GM10248 (cell line): ENCODE data around the gene AFDN.

Experiments used
- CTCF ChIA-PET: fragments of 300-600 bp; sonication (Branson Sonifier 250); formaldehyde crosslinking; extraction: SDS; loops from one replicate; lab custom pipeline; 2021; ENCODE audit warnings: antibody characterized with exemption; lab: Yijun Ruan, JAX
- POLR2A ChIA-PET: fragments of 350-650 bp; sonication (Branson Sonifier 250); formaldehyde crosslinking; extraction: SDS; loops from one replicate; lab custom pipeline; 2020; ENCODE audit warnings: antibody characterized with exemption; lab: Yijun Ruan, JAX
- DNase-seq: peaks from one replicate; pipeline ENCODE4 v3.0.0; 2012; ENCODE audit errors: extremely low spot score
- TF ChIP-seq, protein P1 (sequence below): IDR thresholded peaks from 2 replicates; pipeline ENCODE4 v1.5.1; 2012; ENCODE audit warnings: mild to moderate bottlenecking, low read depth; ENCODE audit errors: extremely low read depth, missing control alignments, control extremely low read depth

Gene AFDN

DNA sequence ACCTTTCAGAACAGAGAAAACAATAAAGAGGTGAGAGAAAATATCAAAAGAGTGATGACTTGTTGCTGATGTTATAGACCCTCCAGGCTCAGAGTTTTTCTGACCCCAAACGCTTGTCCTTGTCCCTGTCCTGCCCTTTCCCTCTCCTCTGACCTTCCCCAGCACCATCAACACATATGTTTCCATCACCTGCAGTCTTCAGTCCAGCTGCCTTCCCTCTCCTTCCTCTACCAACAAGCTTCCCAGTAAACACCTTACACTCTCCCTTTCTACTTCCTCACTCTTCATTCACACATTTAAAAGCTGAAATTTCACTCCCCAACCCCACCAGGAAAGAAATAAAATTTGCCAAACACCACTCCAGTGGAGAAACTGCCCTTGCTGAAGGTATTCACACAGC lies 25.4 kb upstream of the AFDN start:
- POLR2A ChIA-PET, result no interaction called here
- DNase-seq, result no peak
- CTCF ChIA-PET, result no interaction called here
- TF ChIP-seq, protein P1, sequence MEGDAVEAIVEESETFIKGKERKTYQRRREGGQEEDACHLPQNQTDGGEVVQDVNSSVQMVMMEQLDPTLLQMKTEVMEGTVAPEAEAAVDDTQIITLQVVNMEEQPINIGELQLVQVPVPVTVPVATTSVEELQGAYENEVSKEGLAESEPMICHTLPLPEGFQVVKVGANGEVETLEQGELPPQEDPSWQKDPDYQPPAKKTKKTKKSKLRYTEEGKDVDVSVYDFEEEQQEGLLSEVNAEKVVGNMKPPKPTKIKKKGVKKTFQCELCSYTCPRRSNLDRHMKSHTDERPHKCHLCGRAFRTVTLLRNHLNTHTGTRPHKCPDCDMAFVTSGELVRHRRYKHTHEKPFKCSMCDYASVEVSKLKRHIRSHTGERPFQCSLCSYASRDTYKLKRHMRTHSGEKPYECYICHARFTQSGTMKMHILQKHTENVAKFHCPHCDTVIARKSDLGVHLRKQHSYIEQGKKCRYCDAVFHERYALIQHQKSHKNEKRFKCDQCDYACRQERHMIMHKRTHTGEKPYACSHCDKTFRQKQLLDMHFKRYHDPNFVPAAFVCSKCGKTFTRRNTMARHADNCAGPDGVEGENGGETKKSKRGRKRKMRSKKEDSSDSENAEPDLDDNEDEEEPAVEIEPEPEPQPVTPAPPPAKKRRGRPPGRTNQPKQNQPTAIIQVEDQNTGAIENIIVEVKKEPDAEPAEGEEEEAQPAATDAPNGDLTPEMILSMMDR, result no peak

DNA sequence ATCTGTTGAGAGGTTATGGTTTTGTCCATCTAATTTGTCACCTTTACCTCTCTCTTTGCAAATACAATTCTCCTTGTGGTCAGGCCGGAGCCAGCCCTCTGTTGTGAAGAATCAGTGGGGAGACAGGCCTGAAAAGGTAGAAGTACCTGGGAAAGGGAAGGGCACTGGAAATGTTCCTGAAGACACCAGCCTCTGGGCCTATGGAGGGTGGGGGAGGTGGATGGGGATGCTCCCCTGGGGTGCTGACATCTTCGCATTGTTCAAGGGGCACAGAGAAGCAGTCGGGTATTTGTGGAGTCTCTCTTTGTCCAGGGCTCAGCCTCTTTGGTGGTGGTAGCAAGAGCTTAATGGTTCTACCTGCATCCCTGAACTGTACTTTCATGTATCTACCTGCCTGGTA lies 24.4 kb upstream of the AFDN start:
- ChIA-PET POLR2A (no interaction called here), CTCF (no interaction called here)
- TF ChIP-seq, protein P1, result no peak
- no peak for DNase-seq

DNA sequence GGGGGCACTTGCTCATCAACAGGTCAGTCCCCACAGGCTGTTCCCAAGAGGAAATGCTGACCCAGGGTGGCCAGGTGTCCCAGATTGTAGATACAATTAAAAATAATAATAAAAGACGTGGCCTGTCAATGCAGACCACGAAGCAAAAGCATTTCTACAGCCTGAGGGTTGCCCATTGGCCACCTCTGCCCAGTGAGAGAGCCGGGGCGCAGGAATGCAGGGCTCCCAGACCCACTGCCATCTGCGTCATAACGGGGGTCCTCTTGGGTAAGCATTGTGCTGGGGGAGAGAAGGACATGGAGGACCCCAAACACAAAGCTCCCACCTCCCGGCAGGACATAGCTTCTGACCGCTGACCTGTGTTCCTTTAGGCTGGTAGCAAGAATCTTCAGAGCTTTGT lies 22.9 kb upstream of the AFDN start:
- CTCF ChIA-PET, result no interaction called here
- TF ChIP-seq, protein P1, result no peak
- POLR2A ChIA-PET, result no interaction called here
- no peak for DNase-seq

DNA sequence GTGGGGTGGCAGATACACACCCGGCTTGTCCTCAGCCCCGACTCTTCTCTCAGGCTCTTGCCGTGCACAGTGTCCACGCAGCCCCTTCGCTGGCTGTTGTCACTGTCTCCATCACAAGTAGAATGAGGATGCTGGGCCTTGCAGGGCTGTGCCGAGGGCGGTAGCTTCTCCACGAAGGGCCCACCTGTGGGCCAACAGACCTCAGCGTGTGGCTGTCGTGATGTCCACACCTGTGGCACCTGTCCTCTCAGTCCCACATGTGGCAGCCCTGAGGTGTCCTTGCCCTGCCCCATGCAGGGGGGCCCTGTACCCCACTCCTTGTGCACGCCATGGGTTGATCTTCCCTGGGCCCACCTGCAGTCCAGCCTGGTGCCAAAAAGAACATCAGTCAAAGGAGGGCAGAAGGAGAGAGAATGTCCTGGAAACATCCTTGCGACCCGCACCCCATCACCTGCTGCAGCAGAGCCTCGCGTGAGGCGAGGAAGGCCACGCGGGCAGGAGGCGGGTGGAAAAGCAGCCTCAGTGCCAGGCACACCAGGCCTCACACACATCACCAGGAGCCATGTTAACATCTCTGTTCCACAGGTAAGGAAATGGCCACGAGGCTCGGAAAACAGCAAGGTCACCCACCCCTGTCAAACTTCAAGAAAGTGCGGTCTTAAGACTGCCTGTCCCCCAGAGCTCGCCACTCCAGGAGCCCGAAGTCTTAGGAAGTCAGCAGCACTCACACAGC lies 22.3 kb upstream of the AFDN start:
- ChIA-PET CTCF (no interaction called here), POLR2A (no interaction called here)
- TF ChIP-seq, protein P1, result no peak
- no peak for DNase-seq

DNA sequence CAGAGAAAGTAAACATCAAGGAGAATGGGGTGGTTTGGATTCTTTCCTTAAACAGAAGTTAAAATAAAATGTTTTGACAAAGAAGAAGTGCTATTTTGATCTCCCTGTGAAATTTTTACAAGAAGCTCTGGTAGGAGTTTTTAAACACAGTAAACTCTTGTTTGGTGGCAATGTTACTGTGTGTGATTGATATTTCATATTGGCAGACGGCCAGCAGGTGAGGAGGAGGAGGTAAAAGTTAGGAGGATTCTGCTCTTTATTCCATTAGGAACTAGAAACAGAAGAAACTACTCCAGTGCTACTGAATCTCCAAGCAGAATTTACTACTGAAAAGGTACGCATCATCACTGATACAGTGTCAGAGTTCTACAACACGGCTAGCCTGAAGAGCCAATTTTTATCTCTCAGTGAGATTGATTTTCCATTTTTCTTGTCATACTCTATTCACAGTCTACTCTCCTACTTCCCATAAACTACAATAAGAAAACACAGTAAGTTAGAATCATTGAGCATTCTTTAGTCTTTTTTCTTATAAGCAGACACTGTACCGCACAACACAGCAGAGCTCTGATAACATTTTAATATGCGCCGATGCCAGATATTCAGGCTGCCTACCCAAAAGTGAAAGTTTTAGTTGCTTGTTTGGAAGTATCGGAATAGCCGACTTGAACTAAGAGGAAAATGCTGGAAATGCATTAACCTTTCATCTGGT lies 21.2 kb upstream of the AFDN start:
- CTCF ChIA-PET, result no interaction called here

DNA sequence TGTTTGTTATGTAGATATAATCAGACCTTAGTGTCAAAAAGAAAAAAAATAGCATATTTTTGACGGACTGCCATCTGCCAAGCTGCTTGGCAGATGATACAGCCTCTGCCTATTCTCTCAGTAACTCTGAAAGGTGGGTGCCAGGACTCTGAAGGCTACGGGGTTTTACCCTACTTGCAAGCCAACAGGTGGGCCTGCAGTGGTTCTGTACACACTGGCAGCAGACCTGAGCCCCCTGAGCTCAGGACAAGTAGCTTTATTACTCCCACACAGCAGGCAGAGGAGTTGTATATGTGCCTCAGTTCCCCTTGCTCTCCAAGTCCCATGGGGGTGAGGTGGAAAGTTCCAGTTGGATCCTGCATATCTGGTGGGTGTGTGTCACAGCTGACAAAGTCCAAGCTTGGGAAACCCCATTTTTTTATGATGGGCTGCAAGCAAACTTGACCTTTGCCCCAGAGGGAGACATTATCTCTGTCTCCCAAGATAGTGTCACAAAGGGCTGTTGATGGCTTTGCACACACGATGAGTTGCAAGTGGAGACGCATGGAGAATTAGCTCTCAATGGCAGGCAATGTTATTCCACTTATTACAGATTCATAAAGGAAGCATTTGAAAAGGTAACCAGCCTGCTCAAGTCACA lies 20.5 kb upstream of the AFDN start:
- TF ChIP-seq, protein P1, result no peak
- POLR2A ChIA-PET, result no interaction called here
- CTCF ChIA-PET, result no interaction called here
- DNase-seq, result no peak

More for the DNA sequence above, 21.2 kb upstream of the AFDN start:
- POLR2A ChIA-PET, result no interaction called here
- TF ChIP-seq, protein P1, result no peak
- DNase-seq, result no peak
